GM12873 (cell line): Measurements from ENCODE around the gene KRTAP15-1.

Source experiments
- CTCF ChIP-seq: IDR thresholded peaks from 2 replicates; pipeline ENCODE4 v1.5.1; 2012; ENCODE audit warnings: low read depth, mild to moderate bottlenecking, moderate library complexity, low read length, control low read depth; ENCODE audit not compliant: insufficient read depth; ENCODE audit errors: missing control alignments

The KRTAP15-1 gene

GRCh38 chr21:30430170-30430655, 9.9 kb upstream of the KRTAP15-1 start, which contains the start of gene KRTAP13-4:
TSS of gene KRTAP13-4 (plus strand) at chr21:30430220. CDS start at chr21:30430276, 56 bp downstream.
- no peak for TF ChIP-seq CTCF

- TF ChIP-seq CTCF, result peak; percentile 63
These were observed 5.9 kb upstream of the KRTAP15-1 start for GRCh38 chr21:30434033-30434631.

GRCh38 chr21:30437010-30437565, 3.0 kb upstream of the KRTAP15-1 start:
- TF ChIP-seq CTCF, result no peak

GRCh38 chr21:30443226-30443625, 3.2 kb downstream of the KRTAP15-1 start:
- no peak for TF ChIP-seq CTCF

GRCh38 chr21:30444204-30444603, 4.1 kb downstream of the KRTAP15-1 start:
- no peak for TF ChIP-seq CTCF

- TF ChIP-seq CTCF, result no peak
These were observed 7.0 kb downstream of the KRTAP15-1 start for GRCh38 chr21:30447056-30447455.

- no peak for TF ChIP-seq CTCF
These were observed 8.4 kb downstream of the KRTAP15-1 start for GRCh38 chr21:30448514-30448913.
